Stimulated activated CD8-positive, alpha-beta memory T cell treated with anti-CD3 and anti-CD28 coated beads, Interleukin-12 subunit alpha, Interleukin-12 subunit beta, amount 100 ng/mL, for 4 hours (primary cell): ENCODE data around the gene ADAMTS17.

ENCODE experiments used
- DNase-seq: peaks from one replicate; pipeline ENCODE4 v3.0.0-alpha.2; 2020; ENCODE audit warnings: low read depth

ADAMTS17 gene

DNA sequence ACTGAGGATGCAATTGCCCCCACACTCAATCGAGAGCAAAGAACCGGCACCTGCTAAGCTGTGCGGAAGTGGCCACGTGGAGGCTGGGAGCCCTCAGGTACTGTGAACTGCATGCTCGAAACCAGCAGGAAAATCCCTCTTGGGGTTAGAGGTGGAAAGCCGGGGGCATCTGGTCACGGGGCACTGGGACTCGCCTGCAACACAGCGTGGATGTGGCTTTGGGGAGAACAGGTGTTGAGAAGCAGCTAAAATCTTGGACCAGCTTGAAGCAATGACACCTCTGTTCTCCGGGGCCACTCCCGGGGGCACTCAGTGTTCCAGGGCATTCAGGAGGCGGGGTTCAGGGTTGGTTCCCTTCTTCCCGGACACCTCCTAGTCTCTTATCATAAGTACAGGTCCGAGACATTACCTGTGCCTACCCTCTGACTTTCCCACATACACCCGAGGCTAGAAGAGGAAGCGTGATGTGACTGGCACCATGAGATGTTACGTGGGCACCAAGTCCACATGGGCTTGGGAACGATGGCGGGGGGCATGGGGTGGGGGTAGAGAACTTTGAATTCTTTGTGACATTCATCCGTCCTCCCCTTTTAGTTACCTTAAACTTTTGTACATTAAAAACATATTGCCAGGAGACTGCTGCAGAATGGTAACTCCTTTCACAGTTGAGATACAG, 172.0 kb downstream of the ADAMTS17 start:
- DNase-seq, result no peak

DNA sequence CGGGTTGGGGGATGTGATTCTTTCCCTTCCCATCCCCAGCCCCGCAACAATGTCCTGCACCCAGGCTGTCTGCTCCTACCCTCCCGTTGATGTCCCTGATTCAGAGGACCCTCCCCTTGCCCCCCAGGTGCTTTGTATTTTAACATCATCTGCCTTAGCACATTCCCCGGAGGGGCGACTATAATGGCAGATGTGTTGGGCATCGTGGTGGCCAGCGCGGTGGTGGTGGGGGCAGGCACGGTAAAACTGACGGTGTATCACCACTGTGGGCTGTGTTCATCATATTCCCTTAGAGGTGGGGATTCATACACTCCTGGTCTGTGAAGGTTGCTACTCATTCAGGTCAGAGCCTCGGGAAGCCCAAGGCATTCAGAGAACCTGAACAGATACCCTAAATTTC, 173.0 kb downstream of the ADAMTS17 start:
- DNase-seq, result no peak

DNA sequence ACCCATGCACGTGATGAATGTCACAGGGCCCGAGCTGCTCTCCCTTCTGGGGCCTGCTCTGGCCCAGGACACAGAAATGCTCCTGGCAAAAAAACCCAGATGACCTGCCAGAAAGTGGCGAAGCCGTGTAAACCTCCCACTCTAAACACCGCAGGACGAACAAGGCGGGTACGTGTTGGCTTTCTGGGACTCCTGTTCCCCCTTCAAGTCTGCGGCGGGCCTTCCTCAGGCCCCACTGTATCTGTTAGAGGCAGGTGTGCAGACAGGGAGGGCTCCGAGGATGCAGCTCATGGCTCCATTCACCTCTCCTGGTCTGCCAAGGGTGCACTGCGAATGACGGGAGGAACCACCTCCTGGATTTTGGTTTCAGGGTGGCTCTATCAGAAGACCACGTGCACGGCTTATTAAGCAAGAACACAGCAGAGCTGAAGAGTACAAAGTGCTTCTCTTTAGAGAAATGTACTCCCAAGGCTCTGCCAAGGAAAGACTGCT, 173.8 kb downstream of the ADAMTS17 start:
- DNase-seq, result no peak

GRCh38 chr15:100166313-100166712, 175.5 kb downstream of the ADAMTS17 start:
- no peak for DNase-seq

- DNase-seq, result no peak
Observed at GRCh38 chr15:100163961-100164360, 177.8 kb downstream of the ADAMTS17 start.

- DNase-seq, result no peak
Observed at GRCh38 chr15:100160953-100161352, 180.8 kb downstream of the ADAMTS17 start.

DNA sequence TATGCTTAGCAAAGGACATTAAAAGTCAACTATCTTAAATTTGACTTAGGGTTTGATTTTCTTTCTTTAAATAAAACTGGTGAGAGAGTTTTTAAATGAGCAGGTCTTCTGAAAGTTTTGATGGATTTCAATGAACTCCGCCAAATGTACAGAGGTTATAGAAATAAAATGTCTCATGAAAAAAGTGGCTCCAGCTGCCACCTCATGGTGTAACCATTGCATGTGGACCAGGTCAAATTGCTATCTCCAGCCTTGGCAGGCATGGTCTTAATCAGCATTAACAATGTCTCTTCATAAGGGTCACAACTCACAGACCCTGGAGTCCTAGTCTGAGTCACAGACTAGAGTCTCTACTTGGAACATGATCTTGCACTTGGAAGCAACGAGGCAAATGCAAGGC, 182.3 kb downstream of the ADAMTS17 start:
- DNase-seq, result no peak

GRCh38 chr15:100158356-100158755, 183.4 kb downstream of the ADAMTS17 start:
- DNase-seq, result no peak

DNA sequence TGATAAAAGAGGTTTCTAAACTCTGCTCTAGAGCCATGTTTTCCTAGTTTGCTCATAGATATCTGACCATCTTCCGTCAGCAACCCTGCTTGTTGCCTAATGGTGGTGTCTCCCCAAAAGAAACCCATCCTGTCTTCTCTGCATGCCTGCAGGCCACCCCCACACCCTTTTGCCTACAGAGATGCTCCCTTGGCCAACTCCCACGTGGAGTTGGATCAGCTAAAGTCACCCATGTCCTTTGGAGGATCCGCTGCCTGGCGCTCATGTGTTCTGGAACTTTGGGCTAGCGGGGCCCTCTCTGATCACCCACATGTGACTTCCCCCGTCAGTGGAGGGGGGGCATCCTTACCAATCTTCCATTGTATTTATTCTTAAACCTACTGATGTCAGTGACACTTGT, 185.6 kb downstream of the ADAMTS17 start:
- DNase-seq, result no peak

DNA sequence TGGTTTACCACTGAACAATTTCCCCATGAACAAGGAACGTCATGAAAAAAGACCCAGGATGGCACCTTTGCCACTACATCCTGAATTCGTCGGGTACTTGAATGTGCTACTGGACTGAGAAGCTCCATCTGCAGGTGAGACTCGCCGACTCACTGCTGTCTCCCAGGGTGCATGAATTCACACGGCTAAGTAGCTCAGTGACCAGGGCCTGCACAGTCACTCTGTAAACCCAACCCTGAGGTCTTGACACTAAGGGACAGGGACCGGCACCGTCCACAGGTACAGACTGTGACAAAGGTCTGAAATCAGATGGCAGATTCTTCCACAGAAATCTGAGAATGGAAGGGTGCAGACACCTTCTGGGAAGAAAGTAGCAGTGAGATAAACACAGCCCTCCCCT, 187.4 kb downstream of the ADAMTS17 start:
- no peak for DNase-seq

DNA sequence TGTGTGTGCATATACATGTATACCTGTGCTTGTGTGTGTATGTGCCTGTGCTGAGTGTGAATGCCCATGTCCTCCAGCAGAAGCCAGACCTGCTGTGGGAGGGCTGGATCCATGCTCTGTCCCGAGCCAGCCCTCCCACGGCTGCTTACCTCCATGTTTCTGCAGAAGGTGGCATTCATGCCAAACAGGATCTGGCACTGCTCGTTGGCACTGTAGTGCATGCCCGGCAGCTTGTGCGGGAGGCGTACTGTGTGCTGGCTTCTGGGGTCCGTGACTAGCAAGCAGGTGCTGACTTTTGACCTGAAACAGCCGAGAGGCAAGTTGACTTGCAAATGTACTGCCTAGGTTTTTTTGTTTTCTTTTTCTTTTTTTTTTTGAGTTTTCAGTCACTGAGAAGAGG, 189.3 kb downstream of the ADAMTS17 start:
- DNase-seq, result no peak

DNA sequence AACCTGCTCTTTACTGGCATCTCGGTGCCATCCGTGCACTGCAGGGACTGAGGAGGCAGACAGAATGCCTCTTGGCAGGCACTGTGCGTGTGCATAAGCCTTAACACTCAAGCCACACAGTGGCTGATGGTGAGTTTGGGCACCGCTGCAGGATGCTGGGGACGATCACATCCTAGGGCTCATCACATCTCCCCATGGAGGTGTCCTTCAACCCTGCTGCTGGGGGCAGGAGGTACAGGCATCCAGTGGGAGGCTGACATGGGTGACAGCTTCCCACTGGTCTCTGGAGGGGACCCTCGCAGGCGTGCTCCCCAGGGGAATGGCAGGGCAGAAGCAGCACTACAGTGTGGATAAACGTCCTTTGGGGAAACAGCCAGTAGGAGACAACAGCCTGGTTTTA, 190.9 kb downstream of the ADAMTS17 start:
- DNase-seq, result no peak

DNA sequence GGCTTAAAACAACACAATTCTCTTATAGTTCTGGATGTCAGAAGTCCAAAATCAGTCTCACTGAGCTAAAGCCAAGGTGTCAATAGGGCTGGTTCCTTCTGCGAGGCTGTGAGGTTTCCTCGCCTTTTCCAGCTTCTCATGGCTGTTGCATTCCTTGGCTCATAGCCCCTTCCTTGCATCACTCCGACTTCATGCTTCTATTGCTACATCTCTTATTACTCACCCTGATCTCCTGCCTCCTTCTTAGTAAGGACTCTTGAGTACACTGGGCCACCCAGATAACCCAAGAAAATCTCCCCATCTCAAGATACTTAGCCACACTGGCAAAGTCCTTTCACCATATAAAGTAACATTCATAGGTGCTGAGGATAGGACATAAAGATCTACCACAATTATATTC, 193.9 kb downstream of the ADAMTS17 start:
- no peak for DNase-seq

- no peak for DNase-seq
Observed at GRCh38 chr15:100143378-100143777, 198.4 kb downstream of the ADAMTS17 start.

GRCh38 chr15:100141311-100142001, 200.3 kb downstream of the ADAMTS17 start:
- no peak for DNase-seq

DNA sequence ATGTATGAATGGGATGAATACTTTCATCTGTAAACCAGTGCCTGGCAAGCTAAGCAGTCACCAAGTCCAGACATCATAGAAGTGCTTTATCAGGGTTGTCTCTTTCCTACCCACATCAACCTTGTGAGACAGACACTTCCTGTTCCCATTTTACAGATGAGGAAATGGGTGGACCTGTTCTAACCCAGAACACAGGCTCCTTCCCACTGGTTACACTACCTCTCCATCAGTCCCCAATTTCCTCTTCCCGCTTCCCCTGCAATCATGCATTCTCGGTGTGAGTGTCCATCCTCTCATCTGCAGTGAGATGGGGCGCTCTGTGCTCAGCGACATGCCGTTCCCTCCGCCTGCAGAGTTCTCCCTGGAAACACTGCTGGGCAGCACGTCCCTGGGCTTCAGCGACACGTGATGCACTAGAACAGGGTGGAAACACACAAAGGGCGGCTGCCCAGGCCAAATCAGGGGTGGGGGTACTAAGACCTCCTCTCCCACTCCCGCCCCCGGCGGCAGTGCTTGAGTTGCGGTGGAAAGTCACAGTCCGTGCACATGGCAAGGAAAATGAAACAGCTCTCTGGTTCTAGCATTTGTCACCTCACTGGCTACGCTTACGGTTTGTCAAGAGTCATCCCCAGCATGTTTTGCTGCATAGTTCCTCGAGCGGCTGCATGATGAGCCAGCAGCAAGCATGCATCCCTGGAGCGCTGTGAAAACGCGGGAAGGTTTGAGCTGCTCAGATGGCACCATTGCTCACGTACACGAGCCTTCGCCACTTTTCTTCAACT, 201.1 kb downstream of the ADAMTS17 start:
- no peak for DNase-seq

DNA sequence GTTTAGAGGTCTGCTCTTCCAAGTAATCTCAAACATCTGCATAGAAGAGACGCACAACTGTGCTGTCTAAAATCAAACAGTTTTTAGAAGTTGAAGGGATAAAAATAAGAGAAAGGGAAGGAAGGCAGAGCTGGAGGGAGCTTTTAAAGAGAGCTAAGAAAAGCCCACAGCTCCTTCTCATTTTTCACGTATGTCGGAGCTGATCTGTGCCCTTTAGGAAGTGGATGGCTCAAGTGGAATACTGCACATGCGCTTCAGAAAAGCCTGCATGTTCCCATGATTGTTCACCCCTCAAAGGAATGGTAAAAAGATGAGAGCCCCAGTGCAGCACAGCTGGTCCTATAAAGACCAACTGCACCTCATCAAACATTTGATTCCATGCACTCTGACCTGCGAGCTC, 207.2 kb downstream of the ADAMTS17 start:
- DNase-seq, result no peak

DNA sequence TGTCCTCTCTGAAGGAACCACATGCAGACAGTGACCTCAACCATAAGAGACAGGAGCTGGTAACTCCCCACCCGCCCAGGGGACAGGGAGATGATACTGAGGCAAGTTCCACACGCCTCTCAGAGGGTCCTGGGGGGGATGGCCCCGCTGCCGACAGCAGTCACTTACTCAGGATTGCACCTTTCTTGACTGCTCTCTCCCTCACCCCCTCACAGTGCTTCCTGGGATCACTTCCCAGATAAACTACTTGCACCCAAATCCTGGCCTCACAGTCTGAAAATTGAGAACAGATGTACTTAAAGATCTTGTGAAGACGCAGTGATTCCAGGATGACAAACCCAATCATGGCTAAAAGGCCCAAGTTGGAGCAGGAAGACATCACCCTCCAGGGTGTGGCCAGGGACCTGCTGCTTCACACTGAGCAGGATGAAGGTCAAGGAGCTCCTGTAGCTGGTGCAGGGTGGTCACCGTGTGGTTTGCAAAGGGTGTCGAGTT, 207.6 kb downstream of the ADAMTS17 start:
- no peak for DNase-seq

- no peak for DNase-seq
Observed at GRCh38 chr15:100133001-100133400, 208.8 kb downstream of the ADAMTS17 start.

DNA sequence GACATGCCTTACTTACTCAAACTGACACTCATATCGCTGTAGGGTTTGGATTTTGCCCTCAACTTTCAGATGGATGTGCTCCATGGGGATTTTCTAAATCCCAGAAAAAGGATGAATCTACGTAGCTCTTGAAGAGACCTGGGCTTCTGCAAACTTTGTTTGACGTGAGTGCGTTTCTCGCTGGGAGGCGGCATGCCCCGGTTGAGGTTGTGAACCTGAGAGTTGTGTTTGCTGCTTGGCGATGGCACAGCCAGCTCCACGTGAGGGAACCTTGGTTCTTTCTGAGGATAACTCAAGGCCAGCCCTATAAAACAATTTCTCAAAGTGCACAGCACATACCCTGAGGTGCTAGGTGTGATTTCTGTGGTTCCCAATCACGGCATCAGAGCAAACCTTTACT, 209.5 kb downstream of the ADAMTS17 start:
- DNase-seq, result no peak

GRCh38 chr15:100131321-100132224, 210.2 kb downstream of the ADAMTS17 start:
- DNase-seq, result no peak

- DNase-seq, result no peak
Observed at GRCh38 chr15:100129677-100130076, 212.1 kb downstream of the ADAMTS17 start.
